NT2/D1 (cell line): Measurements from ENCODE around the gene ZNF805.

Experiments
- YY1 ChIP-seq: IDR thresholded peaks from 2 replicates; pipeline ENCODE4 v1.6.1; 2011; ENCODE audit not compliant: insufficient read length, insufficient read depth
- ZNF274 ChIP-seq: IDR thresholded peaks from 2 replicates; pipeline ENCODE4 v1.6.1; 2011; ENCODE audit warnings: mild to moderate bottlenecking, low read depth, low read length

DNA sequence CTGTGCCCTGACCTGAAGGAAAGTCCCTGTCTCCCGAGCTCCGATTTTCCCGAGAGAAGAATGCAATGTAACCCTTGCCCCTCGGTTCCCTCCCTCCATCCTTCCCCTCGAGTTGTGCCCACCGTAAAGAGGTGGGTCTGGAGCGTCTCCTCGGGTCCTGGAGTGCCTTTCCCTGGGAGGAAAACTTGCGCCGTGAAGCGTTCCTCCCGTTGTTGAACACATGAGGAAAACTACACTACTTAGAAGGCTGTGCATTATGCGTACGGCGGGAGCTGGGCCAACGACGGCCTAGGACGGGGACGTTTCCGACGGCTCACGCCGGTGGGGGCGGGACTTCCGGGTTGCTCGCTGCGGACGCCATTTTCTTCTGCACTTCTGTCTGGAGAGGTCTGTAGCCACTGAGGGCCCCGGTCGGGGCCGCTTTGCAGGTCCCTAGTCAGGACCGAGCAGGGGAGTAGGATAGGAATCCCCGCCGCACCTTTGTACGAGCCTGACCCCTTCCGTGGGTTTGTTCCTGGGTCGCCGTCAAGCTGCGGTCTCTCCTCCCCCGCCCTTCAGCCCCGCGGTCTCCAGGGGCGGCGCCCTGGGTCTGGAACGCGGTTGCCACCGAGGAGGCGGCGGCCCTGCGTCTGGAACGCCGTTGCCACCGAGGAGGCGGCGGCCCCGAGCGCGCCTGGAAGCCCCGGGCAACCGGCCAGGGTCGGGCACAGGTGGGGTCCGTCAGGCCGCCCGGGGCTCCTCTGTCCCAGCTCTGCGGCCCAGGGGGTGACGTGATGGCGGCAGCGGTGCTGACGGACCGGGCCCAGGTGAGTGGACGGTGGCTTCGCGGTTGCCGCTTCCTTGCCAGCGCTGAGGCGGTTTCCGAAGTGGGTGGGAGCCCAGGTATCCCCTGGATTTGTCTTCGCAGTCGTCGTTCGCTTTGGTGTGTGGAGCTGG lies 49.0 kb upstream of the ZNF805 start, which contains the start of gene ZNF264:
- TF ChIP-seq ZNF274, result no peak
- peak; percentile 71 for TF ChIP-seq YY1
